ENCODE results near the gene PHOSPHO2. TPM values are rescaled to one million over a fixed set of nuclear protein-coding genes. Genes with fewer than 3 reads are reported as not detected.

PHOSPHO2 gene
- total RNA-seq, 4 donors from 2014 or later = 4.4 to 10.7 (median 6.7) TPM

DNA sequence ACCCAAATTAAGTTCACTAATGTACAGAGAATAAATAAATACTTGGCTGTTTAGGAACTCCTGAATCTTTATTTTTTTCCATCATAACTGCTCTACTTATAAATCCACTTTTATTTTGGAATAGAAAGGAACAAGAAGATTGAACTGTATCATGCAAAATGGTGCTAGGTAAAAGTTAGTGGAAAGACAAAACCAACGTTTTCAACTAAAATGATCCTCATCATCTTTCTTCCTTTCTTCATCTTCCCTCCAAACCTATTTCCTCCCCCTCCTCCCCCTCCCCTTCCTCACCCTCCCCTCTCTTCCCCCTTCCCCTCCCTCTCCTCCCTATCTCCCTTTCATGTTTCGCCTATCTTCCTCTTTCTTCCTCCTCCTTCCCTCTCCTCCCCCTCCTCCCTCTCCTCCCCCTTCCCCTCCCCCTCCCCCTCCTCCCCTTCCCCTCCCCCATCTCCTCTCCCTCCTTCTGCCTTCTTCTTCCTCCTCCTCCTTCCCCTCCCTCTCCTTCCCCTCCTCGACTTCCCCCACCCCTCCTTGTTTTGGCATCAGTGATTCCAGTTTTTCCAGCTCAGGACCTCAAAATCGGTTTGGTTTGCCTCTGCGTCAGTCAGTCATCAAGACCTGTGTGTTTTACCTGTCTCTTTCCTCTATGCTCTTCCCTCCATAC lies 44.4 kb downstream of the PHOSPHO2 start:
- Histone ChIP-seq H3K9me3 (no peaks in the 10 kb centered on the region), H3K4me3 (no peak overlapping the region), H3K4me1 (peaks cover 0 to 51% (median 6%) of the 10 kb centered on the region in 3 donors), H3K27ac (no peak overlapping the region), H3K27me3 (no peaks in the 10 kb centered on the region), H3K36me3 (peaks cover 0 to 19% of the 10 kb centered on the region in 2 donors)
- ATAC-seq = no peak
- TF ChIP-seq EP300 (IDR thresholded peaks at IDR 0.05) (no peak), POLR2AphosphoS5 (IDR thresholded peaks at IDR 0.05) (no peak), POLR2A (IDR thresholded peaks at IDR 0.05) (no peak)
- TF ChIP-seq, protein P1, sequence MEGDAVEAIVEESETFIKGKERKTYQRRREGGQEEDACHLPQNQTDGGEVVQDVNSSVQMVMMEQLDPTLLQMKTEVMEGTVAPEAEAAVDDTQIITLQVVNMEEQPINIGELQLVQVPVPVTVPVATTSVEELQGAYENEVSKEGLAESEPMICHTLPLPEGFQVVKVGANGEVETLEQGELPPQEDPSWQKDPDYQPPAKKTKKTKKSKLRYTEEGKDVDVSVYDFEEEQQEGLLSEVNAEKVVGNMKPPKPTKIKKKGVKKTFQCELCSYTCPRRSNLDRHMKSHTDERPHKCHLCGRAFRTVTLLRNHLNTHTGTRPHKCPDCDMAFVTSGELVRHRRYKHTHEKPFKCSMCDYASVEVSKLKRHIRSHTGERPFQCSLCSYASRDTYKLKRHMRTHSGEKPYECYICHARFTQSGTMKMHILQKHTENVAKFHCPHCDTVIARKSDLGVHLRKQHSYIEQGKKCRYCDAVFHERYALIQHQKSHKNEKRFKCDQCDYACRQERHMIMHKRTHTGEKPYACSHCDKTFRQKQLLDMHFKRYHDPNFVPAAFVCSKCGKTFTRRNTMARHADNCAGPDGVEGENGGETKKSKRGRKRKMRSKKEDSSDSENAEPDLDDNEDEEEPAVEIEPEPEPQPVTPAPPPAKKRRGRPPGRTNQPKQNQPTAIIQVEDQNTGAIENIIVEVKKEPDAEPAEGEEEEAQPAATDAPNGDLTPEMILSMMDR (IDR thresholded peaks at IDR 0.05) = no peak
- WGBS, 2 donors (ENCODE audit: low coverage in 1 of 2) = 56 to 62% methylated on average over 3 of the region's 5 CpGs

DNA sequence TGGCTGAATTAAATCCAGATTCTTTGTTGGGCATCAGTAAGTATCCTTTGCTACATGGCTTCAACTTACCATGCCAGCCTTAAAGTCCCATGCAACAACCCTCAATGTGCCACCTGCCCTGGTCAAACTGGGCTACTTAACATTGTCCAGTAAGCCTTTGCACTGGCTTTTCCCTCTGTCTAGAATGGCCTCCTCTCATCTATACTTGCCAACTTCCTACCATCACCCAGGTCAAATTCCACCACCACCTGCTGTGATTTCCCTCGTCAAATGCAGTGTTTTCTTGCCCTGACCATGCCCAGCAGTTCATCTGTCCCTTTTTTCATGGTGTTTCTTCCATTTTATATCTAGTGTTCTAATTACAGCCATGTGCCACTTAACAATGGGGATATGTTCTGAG lies 45.1 kb downstream of the PHOSPHO2 start:
- WGBS, 2 donors (ENCODE audit: low coverage in 1 of 2) = 71 to 75% methylated on average over 1 of the region's 1 CpG
- Histone ChIP-seq H3K36me3 (peaks cover 0 to 25% of the 10 kb centered on the region in 2 donors), H3K27ac (no peak overlapping the region), H3K27me3 (no peaks in the 10 kb centered on the region), H3K4me1 (peaks cover 0 to 51% (median 6%) of the 10 kb centered on the region in 3 donors), H3K9me3 (no peaks in the 10 kb centered on the region), H3K4me3 (no peak overlapping the region)
- TF ChIP-seq POLR2A (IDR thresholded peaks at IDR 0.05) = no peak
- no peak for TF ChIP-seq POLR2AphosphoS5 (IDR thresholded peaks at IDR 0.05)
- ATAC-seq = no peak

DNA sequence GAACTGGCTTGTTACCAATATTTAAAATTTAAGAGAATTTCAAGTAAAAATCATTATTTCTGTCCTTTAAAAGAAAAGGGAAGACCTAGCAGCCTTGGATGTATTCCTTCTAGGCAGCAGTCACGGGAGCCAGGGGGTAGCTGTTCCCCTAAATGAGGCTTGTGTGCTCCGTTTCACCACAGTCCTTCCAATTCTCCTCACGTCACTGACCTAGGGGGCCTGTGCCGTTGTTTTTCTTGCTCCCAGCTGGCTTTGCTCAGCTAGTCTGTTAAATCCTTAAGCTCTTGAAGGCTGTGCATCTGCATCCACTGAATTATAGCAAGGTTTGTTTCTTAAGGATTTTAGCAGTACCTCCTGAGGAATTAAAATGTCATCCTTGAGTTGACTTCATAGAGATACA lies 49.3 kb downstream of the PHOSPHO2 start:
- Histone ChIP-seq H3K4me1 (peaks cover 0 to 15% (median 2%) of the 10 kb centered on the region in 3 donors), H3K27me3 (no peaks in the 10 kb centered on the region), H3K4me3 (no peak overlapping the region), H3K36me3 (peaks cover 0 to 43% of the 10 kb centered on the region in 2 donors), H3K9me3 (no peaks in the 10 kb centered on the region), H3K27ac (no peak overlapping the region)
- TF ChIP-seq POLR2A (IDR thresholded peaks at IDR 0.05) (no peak), POLR2AphosphoS5 (IDR thresholded peaks at IDR 0.05) (no peak), EP300 (IDR thresholded peaks at IDR 0.05) (no peak)
- TF ChIP-seq, protein P1 (IDR thresholded peaks at IDR 0.05) = no peak
- no peak for ATAC-seq
- 36 to 55% methylated on average over 3 to 4 of the region's 4 CpGs for WGBS, 2 donors (ENCODE audit: low coverage in 1 of 2)

DNA sequence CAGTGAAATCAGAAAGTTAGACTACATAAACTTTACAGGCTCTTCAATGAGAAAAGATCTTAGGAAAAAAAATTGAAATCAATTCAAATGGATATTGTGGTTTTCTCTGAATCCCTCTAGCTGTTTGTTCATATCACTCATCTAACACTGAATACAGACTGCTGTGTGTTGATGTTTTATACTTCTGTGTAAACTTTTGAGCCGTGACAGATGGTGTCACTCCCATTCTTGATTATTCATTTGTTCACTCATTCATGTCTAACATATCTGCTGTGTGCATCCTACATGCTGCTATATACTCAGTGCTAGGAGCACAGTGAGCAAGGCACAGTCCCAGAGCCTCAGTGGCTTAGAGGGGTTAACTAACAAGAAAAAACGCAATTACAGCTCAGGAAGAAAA lies 52.0 kb downstream of the PHOSPHO2 start:
- Histone ChIP-seq H3K36me3 (peaks cover 0 to 54% of the 10 kb centered on the region in 2 donors), H3K4me3 (no peak overlapping the region), H3K27me3 (no peaks in the 10 kb centered on the region), H3K27ac (no peak overlapping the region), H3K9me3 (no peaks in the 10 kb centered on the region), H3K4me1 (no peaks in the 10 kb centered on the region)
- ATAC-seq = no peak
- 52 to 66% methylated on average over 2 of the region's 2 CpGs for WGBS, 2 donors (ENCODE audit: low coverage in 1 of 2)
- TF ChIP-seq, protein P1 (IDR thresholded peaks at IDR 0.05) = no peak
- TF ChIP-seq EP300 (IDR thresholded peaks at IDR 0.05) (no peak), POLR2A (IDR thresholded peaks at IDR 0.05) (no peak), POLR2AphosphoS5 (IDR thresholded peaks at IDR 0.05) (no peak)

DNA sequence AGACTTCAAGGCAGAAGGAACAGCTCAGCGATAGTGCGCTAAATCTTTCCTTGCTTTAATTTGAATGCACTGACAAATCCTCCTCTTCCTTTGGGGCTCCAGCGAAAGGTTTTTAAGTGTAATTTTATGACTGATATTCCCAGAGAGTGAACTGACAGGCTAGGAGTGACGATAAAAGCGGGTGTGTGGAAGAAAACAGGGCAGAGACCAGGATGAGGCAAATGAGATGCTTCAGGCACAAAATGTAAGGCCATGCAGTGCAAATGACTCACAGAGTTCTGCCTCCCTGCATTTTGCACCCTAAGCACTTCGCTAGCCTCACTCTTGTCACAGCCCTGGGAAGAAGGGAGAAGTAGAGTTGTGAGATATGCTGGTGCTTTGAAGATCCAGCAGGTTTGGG lies 54.0 kb downstream of the PHOSPHO2 start:
- no peak overlapping the region for H3K27ac ChIP-seq
- TF ChIP-seq POLR2A (IDR thresholded peaks at IDR 0.05) (no peak), EP300 (IDR thresholded peaks at IDR 0.05) (no peak)
- TF ChIP-seq, protein P1 (IDR thresholded peaks at IDR 0.05) = no peak
- no peaks in the 10 kb centered on the region for H3K9me3 ChIP-seq
- WGBS, 2 donors (ENCODE audit: low coverage in 1 of 2) = 73 to 90% methylated on average over 2 to 5 of the region's 6 CpGs
- H3K36me3 ChIP-seq = peaks cover 0 to 38% of the 10 kb centered on the region in 2 donors
- H3K27me3 ChIP-seq = no peaks in the 10 kb centered on the region
- H3K4me1 ChIP-seq = no peaks in the 10 kb centered on the region
- ATAC-seq = no peak
- H3K4me3 ChIP-seq = no peak overlapping the region

Small RNAs within 50 kb of the gene (small RNA-seq; reads per million reads assigned to genes)
- 0 reads per million in 4 donors for gene RF00432

Other genes starting within 250 kb of the PHOSPHO2 start
- gene BBS5, start 215.0 kb upstream of the PHOSPHO2 start, total RNA-seq = 10 to 100 TPM in 1 of 4 donors, 1 to 10 TPM in 3; 6.9 to 16.2 (median 8.6) TPM
- gene KLHL41, start 184.8 kb upstream of the PHOSPHO2 start, total RNA-seq = 10 to 100 TPM in 2 of 4 donors, 1 to 10 TPM in 1, under 1 TPM in 1; 0.69 to 16.2 (median 7.8) TPM
- gene FASTKD1, start 120.6 kb upstream of the PHOSPHO2 start, total RNA-seq = 10 to 100 TPM in 2 of 4 donors, 1 to 10 TPM in 2; 8.6 to 12.2 (median 10.6) TPM
- 10 to 100 TPM; 33.3 to 58.8 (median 37.6) TPM for gene PPIG, start 110.1 kb upstream of the PHOSPHO2 start, total RNA-seq
- not detected for gene CFAP210, start 64 bp upstream of the PHOSPHO2 start, total RNA-seq
- 10 to 100 TPM; 24.1 to 67.2 (median 55.4) TPM for gene KLHL23, start 39.4 kb downstream of the PHOSPHO2 start, total RNA-seq
- 100 to 1,000 TPM in 1 of 4 donors, 10 to 100 TPM in 3; 60.6 to 102 (median 78.3) TPM for gene SSB, start 104.4 kb downstream of the PHOSPHO2 start, total RNA-seq
- gene METTL5, start 130.4 kb downstream of the PHOSPHO2 start, total RNA-seq = 10 to 100 TPM; 46.3 to 91.2 (median 71.1) TPM
- 100 to 1,000 TPM in 1 of 4 donors, 10 to 100 TPM in 3; 52.9 to 122 (median 66.9) TPM for gene UBR3, start 133.0 kb downstream of the PHOSPHO2 start, total RNA-seq